NCI-H526 treated with DMSO at 0.1 percent for 48 hours (cell line): ENCODE data around the gene PTPN11.

Source experiments
- DNase-seq: peaks from one replicate; lab custom pipeline; 2025; lab: John Stamatoyannopoulos, UW

PTPN11 gene

GRCh38 chr12:112543751-112544150 is 125.0 kb downstream of the PTPN11 start:
- peak; percentile 91 for DNase-seq

- DNase-seq = no peak
These were observed 127.6 kb downstream of the PTPN11 start for GRCh38 chr12:112546339-112546738.

GRCh38 chr12:112546996-112547395 is 128.2 kb downstream of the PTPN11 start:
- DNase-seq = no peak

GRCh38 chr12:112549031-112549430 is 130.3 kb downstream of the PTPN11 start:
- DNase-seq = no peak

- DNase-seq = no peak
These were observed 132.9 kb downstream of the PTPN11 start for GRCh38 chr12:112551681-112552080.

GRCh38 chr12:112555621-112556233 is 137.0 kb downstream of the PTPN11 start:
- DNase-seq = no peak

- no peak for DNase-seq
These were observed 139.3 kb downstream of the PTPN11 start for GRCh38 chr12:112557951-112558630.
